ENCODE data around the gene TRPM8. TPM values are rescaled to one million over a fixed set of nuclear protein-coding genes. Genes with fewer than 3 reads are reported as not detected.

Gene TRPM8
- total RNA-seq, 6 experiments from 2014 or later, result 23.9 to 99.5 (median 48.6) TPM

DNA sequence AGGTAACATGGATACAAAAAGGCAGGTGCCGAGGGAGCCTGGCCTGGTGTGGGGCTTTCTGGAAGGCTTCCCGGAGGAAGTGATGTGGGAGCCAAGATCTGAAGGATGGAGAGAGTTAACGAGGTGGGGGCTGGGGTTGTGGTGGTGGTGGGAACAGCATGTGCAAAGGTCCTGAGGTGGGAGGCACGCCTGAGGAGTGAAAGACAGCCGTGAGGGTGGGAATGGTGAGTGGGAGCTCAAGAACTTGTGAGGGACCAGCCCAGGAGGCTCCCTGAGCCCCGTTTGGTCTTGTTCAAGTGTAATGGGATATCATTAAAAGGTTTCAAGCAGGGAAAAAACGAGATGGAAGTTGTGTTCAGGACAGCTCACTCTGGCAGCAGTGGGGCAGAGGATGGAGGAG, 35.2 kb downstream of the TRPM8 start:
- DNase-seq, result no peak
- intact Hi-C loops (cut with DNase I), result no loop called here
- Histone ChIP-seq H3K4me3 (no peak overlapping the region), H3K9me3 (no peaks in the 10 kb centered on the region), H3K4me1 (no peaks in the 10 kb centered on the region), H3K36me3 (no peaks in the 10 kb centered on the region), H3K27me3 (no peaks in the 10 kb centered on the region), H3K27ac (no peak overlapping the region)
- WGBS (ENCODE audit: insufficient coverage, low coverage, low lambda C conversion rate, missing lambda C conversion rate), result 44% methylated on average over 6 of the region's 7 CpGs
- no peak for ATAC-seq
- no peak for TF ChIP-seq POLR2A (IDR thresholded peaks at IDR 0.05)
- TF ChIP-seq, protein P1, sequence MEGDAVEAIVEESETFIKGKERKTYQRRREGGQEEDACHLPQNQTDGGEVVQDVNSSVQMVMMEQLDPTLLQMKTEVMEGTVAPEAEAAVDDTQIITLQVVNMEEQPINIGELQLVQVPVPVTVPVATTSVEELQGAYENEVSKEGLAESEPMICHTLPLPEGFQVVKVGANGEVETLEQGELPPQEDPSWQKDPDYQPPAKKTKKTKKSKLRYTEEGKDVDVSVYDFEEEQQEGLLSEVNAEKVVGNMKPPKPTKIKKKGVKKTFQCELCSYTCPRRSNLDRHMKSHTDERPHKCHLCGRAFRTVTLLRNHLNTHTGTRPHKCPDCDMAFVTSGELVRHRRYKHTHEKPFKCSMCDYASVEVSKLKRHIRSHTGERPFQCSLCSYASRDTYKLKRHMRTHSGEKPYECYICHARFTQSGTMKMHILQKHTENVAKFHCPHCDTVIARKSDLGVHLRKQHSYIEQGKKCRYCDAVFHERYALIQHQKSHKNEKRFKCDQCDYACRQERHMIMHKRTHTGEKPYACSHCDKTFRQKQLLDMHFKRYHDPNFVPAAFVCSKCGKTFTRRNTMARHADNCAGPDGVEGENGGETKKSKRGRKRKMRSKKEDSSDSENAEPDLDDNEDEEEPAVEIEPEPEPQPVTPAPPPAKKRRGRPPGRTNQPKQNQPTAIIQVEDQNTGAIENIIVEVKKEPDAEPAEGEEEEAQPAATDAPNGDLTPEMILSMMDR (IDR thresholded peaks at IDR 0.05), result no peak

DNA sequence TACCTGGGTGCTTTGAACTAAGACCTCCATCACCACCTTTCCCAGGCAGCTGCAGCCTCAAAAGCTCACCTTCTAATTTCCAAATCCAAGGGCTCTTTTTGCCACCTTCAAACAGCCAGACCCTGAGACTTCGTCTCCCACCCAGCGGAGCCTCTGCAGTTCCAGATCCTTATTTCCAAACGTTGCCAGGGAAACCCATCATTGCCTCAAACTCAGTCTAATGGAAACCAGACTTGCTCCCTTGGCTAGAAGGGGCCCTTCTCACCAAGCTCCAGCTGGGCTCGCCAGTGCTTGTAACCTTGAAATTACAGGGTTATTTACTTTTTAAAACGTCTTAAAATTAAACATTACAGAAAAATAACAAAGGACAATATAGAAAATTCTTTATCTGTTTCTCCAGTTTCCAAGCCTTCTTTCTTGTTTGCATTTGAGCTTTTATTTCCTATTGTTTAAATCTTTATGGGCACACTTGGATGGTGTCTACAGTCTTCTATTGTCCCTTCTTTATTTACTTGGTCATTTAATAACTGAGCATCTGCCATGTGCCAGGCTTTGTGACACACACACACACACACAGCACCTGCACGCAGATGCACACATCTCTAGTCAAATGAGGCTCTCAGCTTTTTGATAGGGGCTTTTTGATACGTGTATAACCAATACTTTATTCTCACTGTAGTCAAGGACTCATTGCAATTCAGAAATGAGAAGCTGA, 36.1 kb downstream of the TRPM8 start:
- ATAC-seq (no peak), DNase-seq (no peak)
- intact Hi-C loops (cut with DNase I), result no loop called here
- no peak overlapping the region for H3K27ac ChIP-seq
- WGBS (ENCODE audit: insufficient coverage, low coverage, low lambda C conversion rate, missing lambda C conversion rate), result 53% methylated on average over 7 of the region's 7 CpGs
- no peaks in the 10 kb centered on the region for H3K27me3 ChIP-seq
- no peak for TF ChIP-seq POLR2A (IDR thresholded peaks at IDR 0.05)
- TF ChIP-seq, protein P1 (IDR thresholded peaks at IDR 0.05), result no peak
- H3K4me1 ChIP-seq, result no peaks in the 10 kb centered on the region
- H3K36me3 ChIP-seq, result no peaks in the 10 kb centered on the region
- no peaks in the 10 kb centered on the region for H3K9me3 ChIP-seq
- no peak overlapping the region for H3K4me3 ChIP-seq

DNA sequence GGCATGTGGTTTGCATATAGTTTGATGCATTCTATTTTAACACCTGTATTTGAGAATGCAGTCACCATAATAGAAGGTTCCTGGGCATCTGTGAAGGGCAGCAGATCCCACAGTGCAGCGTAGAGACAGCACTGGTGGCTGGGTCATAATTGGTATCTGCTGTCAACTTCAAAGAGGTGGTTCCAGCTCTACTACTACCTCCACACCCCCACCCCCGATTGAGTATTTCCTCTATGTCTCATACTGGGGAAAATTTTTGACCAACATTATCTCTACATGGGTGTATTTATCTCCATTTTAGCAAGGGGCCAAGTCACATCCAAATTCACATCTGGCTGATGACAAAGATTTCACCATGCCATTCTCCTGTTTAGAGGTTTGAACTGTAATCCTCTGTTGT, 43.0 kb downstream of the TRPM8 start:
- WGBS (ENCODE audit: insufficient coverage, low coverage, low lambda C conversion rate, missing lambda C conversion rate), result 68% methylated on average over 2 of the region's 2 CpGs
- H3K27ac ChIP-seq, result no peak overlapping the region
- no peaks in the 10 kb centered on the region for H3K9me3 ChIP-seq
- H3K27me3 ChIP-seq, result no peaks in the 10 kb centered on the region
- intact Hi-C loops (cut with DNase I), result no loop called here
- peaks cover 0 to 4% (median 0%) of the 10 kb centered on the region in 4 donors for H3K4me1 ChIP-seq
- TF ChIP-seq, protein P1 (IDR thresholded peaks at IDR 0.05), result no peak
- no peak for TF ChIP-seq POLR2A (IDR thresholded peaks at IDR 0.05)
- no peaks in the 10 kb centered on the region for H3K36me3 ChIP-seq
- H3K4me3 ChIP-seq, result no peak overlapping the region
- no peak for ATAC-seq
- DNase-seq, result no peak

DNA sequence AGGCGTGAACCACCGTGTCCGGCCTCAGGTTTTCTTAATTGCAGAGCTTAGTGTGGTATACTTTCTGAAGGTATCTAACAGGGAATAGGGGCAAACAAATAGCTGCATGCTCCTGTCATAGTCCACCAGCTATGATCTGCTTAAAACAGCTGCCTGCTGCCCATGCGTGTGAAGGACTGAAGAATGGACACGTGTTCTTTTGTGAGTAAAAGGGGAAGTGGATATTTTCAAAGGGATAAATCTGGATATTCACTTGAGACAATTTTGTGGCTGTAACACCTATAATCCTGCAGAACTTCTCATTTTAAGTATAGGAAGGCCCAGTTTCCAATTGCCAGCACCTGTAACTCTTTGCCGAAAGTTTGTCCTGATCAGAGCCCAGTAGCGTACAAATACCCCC, 44.7 kb downstream of the TRPM8 start:
- Histone ChIP-seq H3K36me3 (no peaks in the 10 kb centered on the region), H3K27me3 (no peaks in the 10 kb centered on the region), H3K4me3 (no peak overlapping the region), H3K9me3 (no peaks in the 10 kb centered on the region), H3K4me1 (peaks cover 0 to 10% (median 0%) of the 10 kb centered on the region in 4 donors), H3K27ac (no peak overlapping the region)
- ATAC-seq (no peak), DNase-seq (no peak)
- TF ChIP-seq, protein P1 (IDR thresholded peaks at IDR 0.05), result no peak
- no peak for TF ChIP-seq POLR2A (IDR thresholded peaks at IDR 0.05)
- intact Hi-C loops (cut with DNase I), result no loop called here
- 89% methylated on average over 4 of the region's 7 CpGs for WGBS (ENCODE audit: insufficient coverage, low coverage, low lambda C conversion rate, missing lambda C conversion rate)

Measured in right lobe of liver (tissue), 6 donors.